EL (cell line): ENCODE measurements around the gene CDS1.
"Not testable (repeated sequence)": the region's sequence is repeated elsewhere in the genome, so short reads cannot be mapped to it uniquely, and the experiment has no call there.

ENCODE experiments used
- DNase-seq: peaks from one replicate; pipeline ENCODE4 v3.0.0-alpha.2; 2016

The CDS1 gene

GRCh38 chr4:84582988-84583875, at the start of gene CDS1:
Gene CDS1, plus strand, starts transcription at chr4:84583127. Its CDS starts 275 bp downstream, at chr4:84583402.
- peak; percentile 7 for DNase-seq

GRCh38 chr4:84535901-84536300, 47.0 kb upstream of the CDS1 start:
- no peak for DNase-seq

- DNase-seq, result no peak
These were observed 37.8 kb upstream of the CDS1 start for GRCh38 chr4:84545093-84545492.

- no peak for DNase-seq
These were observed 35.7 kb upstream of the CDS1 start for GRCh38 chr4:84547211-84547610.

- not testable (repeated sequence) for DNase-seq
These were observed 33.7 kb upstream of the CDS1 start for GRCh38 chr4:84549191-84549590.

GRCh38 chr4:84562156-84562555, 20.8 kb upstream of the CDS1 start:
- no peak for DNase-seq

GRCh38 chr4:84563002-84563401, 19.9 kb upstream of the CDS1 start:
- DNase-seq, result no peak

GRCh38 chr4:84565951-84566350, 17.0 kb upstream of the CDS1 start:
- no peak for DNase-seq

GRCh38 chr4:84568496-84568895, 14.4 kb upstream of the CDS1 start:
- no peak for DNase-seq

- no peak for DNase-seq
These were observed 13.9 kb upstream of the CDS1 start for GRCh38 chr4:84569009-84569408.

- DNase-seq, result no peak
These were observed 9.4 kb upstream of the CDS1 start for GRCh38 chr4:84573385-84574068.

GRCh38 chr4:84574069-84574720, 8.7 kb upstream of the CDS1 start:
- no peak for DNase-seq

- DNase-seq, result peak; percentile 32
These were observed 4.2 kb upstream of the CDS1 start for GRCh38 chr4:84578540-84579402.

GRCh38 chr4:84579403-84579776, 3.5 kb upstream of the CDS1 start:
- DNase-seq, result no peak

- peak; percentile 52 for DNase-seq
These were observed 482 bp upstream of the CDS1 start for GRCh38 chr4:84582302-84582987.

GRCh38 chr4:84583876-84584380, 1.0 kb downstream of the CDS1 start:
- DNase-seq, result no peak

GRCh38 chr4:84585251-84585650, 2.3 kb downstream of the CDS1 start:
- DNase-seq, result no peak

GRCh38 chr4:84594724-84595123, 11.8 kb downstream of the CDS1 start:
- no peak for DNase-seq

GRCh38 chr4:84596826-84597225, 13.9 kb downstream of the CDS1 start:
- DNase-seq, result no peak

- DNase-seq, result no peak
These were observed 14.5 kb downstream of the CDS1 start for GRCh38 chr4:84597450-84597849.

- no peak for DNase-seq
These were observed 23.7 kb downstream of the CDS1 start for GRCh38 chr4:84606645-84607044.

GRCh38 chr4:84611531-84611930, 28.6 kb downstream of the CDS1 start:
- no peak for DNase-seq
